ENCODE measurements around the gene RILPL1. TPM values are rescaled to one million over a fixed set of nuclear protein-coding genes. Genes with fewer than 3 reads are reported as not detected.
A peak's percentile ranks its signal among the peaks of the same experiment; 100 is the strongest.
"Not testable (repeated sequence)": the region's sequence is repeated elsewhere in the genome, so short reads cannot be mapped to it uniquely, and the experiment has no call there.

Gene RILPL1
- total RNA-seq, 1 donor from 2014 or later = 39.5 TPM

DNA sequence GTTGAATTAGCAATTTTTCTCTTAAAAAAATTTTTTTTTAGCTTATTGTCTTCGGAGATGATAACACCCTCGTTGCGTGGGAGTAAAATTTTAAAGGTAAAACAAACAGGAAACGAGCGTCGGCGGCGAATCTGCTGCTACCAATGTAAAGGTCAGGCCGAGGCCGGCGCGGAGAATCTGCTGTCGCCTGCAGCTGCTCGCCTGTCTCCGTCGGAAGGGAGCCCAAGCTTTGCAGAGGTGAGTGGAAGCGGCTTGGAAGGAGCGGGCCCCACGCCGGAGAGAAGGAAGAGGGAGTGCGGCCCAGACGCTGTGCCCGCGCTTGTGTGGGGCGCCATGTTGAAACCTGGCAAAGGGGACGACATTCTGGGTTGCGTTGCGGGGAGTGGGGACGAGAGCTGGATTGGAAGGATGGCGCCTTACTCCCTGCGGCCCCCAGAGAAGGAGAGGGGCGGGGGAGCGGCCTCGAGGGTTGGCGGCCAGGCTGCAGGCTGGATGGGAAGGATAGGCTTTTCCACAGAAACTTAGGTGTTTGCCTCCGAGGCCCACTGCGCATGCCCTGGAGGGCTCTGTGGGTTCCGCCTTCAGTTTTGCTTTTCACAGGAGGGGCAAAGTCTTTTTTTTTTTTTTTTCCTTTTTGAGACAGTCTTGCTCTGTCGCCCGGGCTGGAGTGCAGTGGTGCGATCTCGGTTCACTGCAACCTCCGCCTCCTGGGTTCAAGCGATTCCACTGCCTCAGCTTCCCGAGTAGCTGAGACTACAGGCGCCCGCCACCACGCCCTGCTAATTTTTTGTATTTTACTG, 75.3 kb downstream of the RILPL1 start, which contains the start of gene SNRNP35:
TSS of gene SNRNP35 (plus strand) at position 160 of the 800 bp plus-strand sequence. CDS start 7,402 bp downstream, outside the sequence.
- Mint-ChIP-seq H3K4me3 (ENCODE audit: unreplicated experiment) (peak within 1 kb of the TSS; percentile 98), H3K27ac (ENCODE audit: unreplicated experiment) (peak within 1 kb of the TSS; percentile 100), H3K27me3 (ENCODE audit: low read depth) (no peaks in the 10 kb centered on the region), H3K4me1 (ENCODE audit: low read depth) (peaks cover 15% of the 10 kb centered on the region), H3K36me3 (ENCODE audit: low read depth) (peaks cover 2% of the 10 kb centered on the region), H3K9me3 (ENCODE audit: low read depth) (no peaks in the 10 kb centered on the region)
- peak; percentile 94 for DNase-seq (ENCODE audit: low spot score)
- TF ChIP-seq, protein P1, sequence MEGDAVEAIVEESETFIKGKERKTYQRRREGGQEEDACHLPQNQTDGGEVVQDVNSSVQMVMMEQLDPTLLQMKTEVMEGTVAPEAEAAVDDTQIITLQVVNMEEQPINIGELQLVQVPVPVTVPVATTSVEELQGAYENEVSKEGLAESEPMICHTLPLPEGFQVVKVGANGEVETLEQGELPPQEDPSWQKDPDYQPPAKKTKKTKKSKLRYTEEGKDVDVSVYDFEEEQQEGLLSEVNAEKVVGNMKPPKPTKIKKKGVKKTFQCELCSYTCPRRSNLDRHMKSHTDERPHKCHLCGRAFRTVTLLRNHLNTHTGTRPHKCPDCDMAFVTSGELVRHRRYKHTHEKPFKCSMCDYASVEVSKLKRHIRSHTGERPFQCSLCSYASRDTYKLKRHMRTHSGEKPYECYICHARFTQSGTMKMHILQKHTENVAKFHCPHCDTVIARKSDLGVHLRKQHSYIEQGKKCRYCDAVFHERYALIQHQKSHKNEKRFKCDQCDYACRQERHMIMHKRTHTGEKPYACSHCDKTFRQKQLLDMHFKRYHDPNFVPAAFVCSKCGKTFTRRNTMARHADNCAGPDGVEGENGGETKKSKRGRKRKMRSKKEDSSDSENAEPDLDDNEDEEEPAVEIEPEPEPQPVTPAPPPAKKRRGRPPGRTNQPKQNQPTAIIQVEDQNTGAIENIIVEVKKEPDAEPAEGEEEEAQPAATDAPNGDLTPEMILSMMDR (IDR thresholded peaks at IDR 0.05) = peak; percentile 13

DNA sequence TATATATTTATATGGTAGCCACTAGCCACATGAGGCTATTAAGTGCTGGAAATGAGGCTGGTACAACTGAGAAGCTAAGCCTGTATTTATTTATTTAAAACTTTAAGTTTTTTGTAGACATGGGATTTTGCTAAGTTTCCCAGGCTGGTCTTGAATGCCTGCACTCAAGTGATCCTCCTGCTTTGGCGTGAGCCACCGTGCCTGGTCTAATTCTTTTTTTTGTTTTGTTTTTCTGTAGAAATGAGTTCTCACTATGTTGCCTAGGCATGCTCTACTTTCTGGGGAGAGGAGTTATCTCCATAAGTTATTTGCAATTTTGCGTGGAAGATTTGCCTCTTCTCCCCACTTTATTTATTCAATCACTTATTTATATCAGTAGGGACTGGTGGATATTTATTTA, 80.4 kb downstream of the RILPL1 start:
- H3K4me3 Mint-ChIP-seq (ENCODE audit: unreplicated experiment) = no peak overlapping the region
- DNase-seq (ENCODE audit: low spot score) = no peak
- no peak overlapping the region for H3K27ac Mint-ChIP-seq (ENCODE audit: unreplicated experiment)
- no peaks in the 10 kb centered on the region for H3K9me3 Mint-ChIP-seq (ENCODE audit: low read depth)
- H3K4me1 Mint-ChIP-seq (ENCODE audit: low read depth) = no peaks in the 10 kb centered on the region
- H3K27me3 Mint-ChIP-seq (ENCODE audit: low read depth) = no peaks in the 10 kb centered on the region
- H3K36me3 Mint-ChIP-seq (ENCODE audit: low read depth) = no peaks in the 10 kb centered on the region
- TF ChIP-seq, protein P1 (IDR thresholded peaks at IDR 0.05) = no peak

DNA sequence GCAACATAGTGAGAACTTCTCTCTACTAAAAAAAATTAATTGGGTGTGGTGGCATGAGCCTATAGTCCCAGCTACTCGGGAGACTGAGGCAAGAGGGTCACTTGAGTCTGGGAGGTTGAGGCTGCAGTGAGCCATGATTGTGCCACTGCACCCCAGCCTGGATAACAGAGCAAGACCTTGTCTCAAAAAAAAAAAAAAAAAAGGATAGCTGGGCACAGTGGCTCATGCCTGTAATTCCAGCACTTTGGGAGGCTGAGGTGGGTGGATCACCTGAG, 81.3 kb downstream of the RILPL1 start:
- H3K27me3 Mint-ChIP-seq (ENCODE audit: low read depth); H3K27ac Mint-ChIP-seq (ENCODE audit: unreplicated experiment); H3K4me1 Mint-ChIP-seq (ENCODE audit: low read depth); H3K4me3 Mint-ChIP-seq (ENCODE audit: unreplicated experiment); H3K36me3 Mint-ChIP-seq (ENCODE audit: low read depth); DNase-seq (ENCODE audit: low spot score); H3K9me3 Mint-ChIP-seq (ENCODE audit: low read depth): not testable (repeated sequence)

DNA sequence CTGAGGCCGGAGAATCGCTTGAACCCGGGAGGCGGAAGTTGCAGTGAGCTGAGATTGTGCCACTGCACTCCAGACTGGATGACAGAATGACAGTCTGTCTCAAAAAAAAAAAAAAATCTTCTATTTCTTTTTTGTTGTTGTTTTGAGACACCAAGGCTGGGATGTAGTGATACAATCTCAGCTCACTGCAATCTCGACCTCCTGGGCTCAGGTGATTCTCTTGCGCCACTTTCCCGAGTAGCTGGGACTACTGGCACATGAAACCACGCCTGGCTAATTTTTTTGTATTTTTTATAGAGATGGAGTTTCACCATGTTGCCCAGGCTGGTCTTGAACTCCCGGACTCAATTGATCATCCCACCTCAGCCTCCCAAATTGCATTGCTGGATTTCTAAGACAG, 82.9 kb downstream of the RILPL1 start:
- Mint-ChIP-seq H3K36me3 (ENCODE audit: low read depth) (no peaks in the 10 kb centered on the region), H3K4me1 (ENCODE audit: low read depth) (peaks cover 9% of the 10 kb centered on the region), H3K27me3 (ENCODE audit: low read depth) (no peaks in the 10 kb centered on the region), H3K9me3 (ENCODE audit: low read depth) (no peaks in the 10 kb centered on the region), H3K27ac (ENCODE audit: unreplicated experiment) (no peak overlapping the region), H3K4me3 (ENCODE audit: unreplicated experiment) (no peak overlapping the region)
- no peak for DNase-seq (ENCODE audit: low spot score)
- TF ChIP-seq, protein P1 (IDR thresholded peaks at IDR 0.05) = no peak

DNA sequence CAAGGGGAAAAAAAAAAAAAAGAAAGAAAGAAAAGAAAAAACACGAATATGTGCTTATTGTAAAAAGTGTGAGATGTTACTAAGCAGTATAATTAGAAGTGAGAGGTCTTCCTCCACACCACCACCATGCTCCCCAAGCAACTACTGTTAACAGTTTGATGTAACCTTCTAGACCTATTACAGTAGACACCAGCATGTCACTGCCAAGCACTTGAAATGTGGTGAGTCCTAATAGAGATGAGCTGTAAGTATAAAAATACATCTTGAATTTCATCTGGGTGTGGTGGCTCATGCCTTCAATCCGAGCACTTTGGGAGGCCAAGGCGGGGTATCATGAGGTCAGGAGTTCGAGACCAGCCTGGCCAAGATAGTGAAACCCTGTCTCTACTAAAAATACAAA, 83.7 kb downstream of the RILPL1 start:
- H3K4me3 Mint-ChIP-seq (ENCODE audit: unreplicated experiment) = no peak overlapping the region
- no peaks in the 10 kb centered on the region for H3K27me3 Mint-ChIP-seq (ENCODE audit: low read depth)
- H3K36me3 Mint-ChIP-seq (ENCODE audit: low read depth) = no peaks in the 10 kb centered on the region
- TF ChIP-seq, protein P1 (IDR thresholded peaks at IDR 0.05) = no peak
- no peaks in the 10 kb centered on the region for H3K9me3 Mint-ChIP-seq (ENCODE audit: low read depth)
- no peak for DNase-seq (ENCODE audit: low spot score)
- H3K27ac Mint-ChIP-seq (ENCODE audit: unreplicated experiment) = no peak overlapping the region
- peaks cover 16% of the 10 kb centered on the region for H3K4me1 Mint-ChIP-seq (ENCODE audit: low read depth)

DNA sequence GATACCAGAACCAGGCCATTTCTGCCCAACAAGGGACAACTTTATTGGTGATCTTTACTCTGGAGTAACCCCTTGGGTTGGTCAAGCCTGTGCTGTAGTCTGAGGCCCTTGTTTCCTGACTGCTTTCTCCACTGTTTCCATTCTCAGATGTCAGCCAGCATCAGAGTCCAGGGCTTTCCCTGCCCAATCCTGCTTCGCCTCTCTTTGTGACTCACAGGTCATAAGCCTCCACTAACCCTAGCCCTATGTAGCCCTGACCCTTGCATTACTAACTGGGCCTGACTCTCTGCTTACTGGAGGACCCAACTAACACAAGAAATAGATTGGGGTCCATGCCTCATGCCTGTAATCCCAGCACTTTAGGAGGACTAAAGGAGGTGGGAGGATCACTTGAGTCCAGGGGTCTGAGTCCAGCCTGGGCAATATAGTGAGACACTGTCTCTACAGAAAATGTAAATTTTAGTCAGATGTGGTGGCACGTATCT, 84.2 kb downstream of the RILPL1 start:
- H3K36me3 Mint-ChIP-seq (ENCODE audit: low read depth) = no peaks in the 10 kb centered on the region
- H3K27ac Mint-ChIP-seq (ENCODE audit: unreplicated experiment) = no peak overlapping the region
- H3K27me3 Mint-ChIP-seq (ENCODE audit: low read depth) = no peaks in the 10 kb centered on the region
- no peaks in the 10 kb centered on the region for H3K9me3 Mint-ChIP-seq (ENCODE audit: low read depth)
- TF ChIP-seq, protein P1 (IDR thresholded peaks at IDR 0.05) = no peak
- DNase-seq (ENCODE audit: low spot score) = no peak
- H3K4me1 Mint-ChIP-seq (ENCODE audit: low read depth) = peaks cover 21% of the 10 kb centered on the region
- no peak overlapping the region for H3K4me3 Mint-ChIP-seq (ENCODE audit: unreplicated experiment)
